Kidney epithelial cell (primary cell): ENCODE data around the gene ARPP19. TPM values are rescaled to one million over a fixed set of nuclear protein-coding genes. Genes with fewer than 3 reads are reported as not detected.
"Not testable (repeated sequence)": the region's sequence is repeated elsewhere in the genome, so short reads cannot be mapped to it uniquely, and the experiment has no call there.

Experiments
- DNase-seq: peaks from one replicate; pipeline ENCODE4 v3.0.0-alpha.2; 2010; ENCODE audit warnings: low read depth
- H3K27me3 ChIP-seq: 2 replicates; pipeline ENCODE4 v1.6.0; 2011; ENCODE audit warnings: low read length; ENCODE audit not compliant: control insufficient read depth, insufficient read depth
- H3K36me3 ChIP-seq: 2 replicates; pipeline ENCODE4 v1.5.1; 2011; ENCODE audit warnings: low read length; ENCODE audit not compliant: control insufficient read depth, insufficient read depth
- H3K4me3 ChIP-seq: 2 replicates; pipeline ENCODE4 v1.5.1; 2011; ENCODE audit warnings: low read depth, mild to moderate bottlenecking, control low read depth, low read length
- total RNA-seq: library from RNA; depleted of rRNA; stranded (reverse); fragments of >200 nt; gene quantifications from 2 replicates; pipeline ENCODE4 v1.2.3, GENCODE V29; 2015
- TF ChIP-seq, protein P1 (sequence below): IDR thresholded peaks from 2 replicates; pipeline ENCODE4 v1.5.1; 2011; ENCODE audit warnings: mild to moderate bottlenecking, moderate library complexity, low read length, control low read depth, inconsistent platforms; ENCODE audit not compliant: insufficient read depth, poor library complexity, severe bottlenecking

The ARPP19 gene
- total RNA-seq, 1 donor from 2014 or later = 155 TPM

GRCh38 chr15:52520421-52520820 lies 48.4 kb downstream of the ARPP19 start:
- Histone ChIP-seq H3K4me3 (no peak overlapping the region), H3K27me3 (no peaks in the 10 kb centered on the region), H3K36me3 (no peaks in the 10 kb centered on the region)
- DNase-seq = no peak
- TF ChIP-seq, protein P1, sequence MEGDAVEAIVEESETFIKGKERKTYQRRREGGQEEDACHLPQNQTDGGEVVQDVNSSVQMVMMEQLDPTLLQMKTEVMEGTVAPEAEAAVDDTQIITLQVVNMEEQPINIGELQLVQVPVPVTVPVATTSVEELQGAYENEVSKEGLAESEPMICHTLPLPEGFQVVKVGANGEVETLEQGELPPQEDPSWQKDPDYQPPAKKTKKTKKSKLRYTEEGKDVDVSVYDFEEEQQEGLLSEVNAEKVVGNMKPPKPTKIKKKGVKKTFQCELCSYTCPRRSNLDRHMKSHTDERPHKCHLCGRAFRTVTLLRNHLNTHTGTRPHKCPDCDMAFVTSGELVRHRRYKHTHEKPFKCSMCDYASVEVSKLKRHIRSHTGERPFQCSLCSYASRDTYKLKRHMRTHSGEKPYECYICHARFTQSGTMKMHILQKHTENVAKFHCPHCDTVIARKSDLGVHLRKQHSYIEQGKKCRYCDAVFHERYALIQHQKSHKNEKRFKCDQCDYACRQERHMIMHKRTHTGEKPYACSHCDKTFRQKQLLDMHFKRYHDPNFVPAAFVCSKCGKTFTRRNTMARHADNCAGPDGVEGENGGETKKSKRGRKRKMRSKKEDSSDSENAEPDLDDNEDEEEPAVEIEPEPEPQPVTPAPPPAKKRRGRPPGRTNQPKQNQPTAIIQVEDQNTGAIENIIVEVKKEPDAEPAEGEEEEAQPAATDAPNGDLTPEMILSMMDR = no peak

DNA sequence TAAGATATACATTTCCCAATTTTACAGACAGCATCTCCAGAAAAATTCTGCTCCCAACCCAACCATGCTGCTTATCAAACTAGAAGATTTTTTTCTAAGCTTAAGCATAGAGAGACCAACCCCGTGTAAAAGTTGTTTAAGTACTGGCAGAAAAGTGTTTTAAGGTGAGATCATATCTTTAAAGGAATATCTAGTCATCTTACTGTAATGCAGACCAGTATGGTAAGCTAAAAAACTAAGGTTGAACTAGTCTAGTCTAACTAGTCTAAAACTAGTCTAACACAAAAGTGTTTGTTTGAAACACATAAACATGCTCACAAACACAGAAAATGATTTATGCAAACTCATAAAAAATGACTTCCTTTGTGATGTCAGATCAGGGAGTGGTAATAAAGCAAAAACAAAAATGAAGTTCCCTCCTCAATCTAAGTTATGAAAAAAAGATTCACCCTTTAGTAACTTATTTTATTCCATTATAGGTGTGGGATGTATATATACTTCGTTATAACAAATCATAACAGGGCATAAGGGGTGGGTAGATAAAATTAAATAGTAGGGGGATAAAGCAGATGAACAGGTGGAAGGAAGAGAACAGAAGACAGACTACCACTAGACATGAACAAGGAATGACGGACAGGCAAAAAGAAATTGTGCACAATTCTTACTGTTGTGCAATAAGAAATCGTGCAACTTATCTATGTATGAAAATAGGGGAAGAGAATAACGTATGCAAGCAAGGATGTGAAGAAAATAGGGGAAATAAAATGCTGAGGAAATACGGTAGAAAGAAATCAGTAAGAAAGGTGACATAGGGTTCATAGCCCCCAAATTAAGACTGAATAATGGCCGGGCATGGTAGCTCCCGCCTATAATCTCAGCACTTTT lies 50.1 kb downstream of the ARPP19 start:
- DNase-seq = no peak
- no peak overlapping the region for H3K4me3 ChIP-seq
- no peaks in the 10 kb centered on the region for H3K36me3 ChIP-seq
- H3K27me3 ChIP-seq = no peaks in the 10 kb centered on the region
- TF ChIP-seq, protein P1 = no peak

GRCh38 chr15:52517014-52517413 lies 51.8 kb downstream of the ARPP19 start:
- TF ChIP-seq, protein P1 = no peak
- H3K27me3 ChIP-seq = no peaks in the 10 kb centered on the region
- no peak for DNase-seq
- H3K4me3 ChIP-seq = no peak overlapping the region
- no peaks in the 10 kb centered on the region for H3K36me3 ChIP-seq

DNA sequence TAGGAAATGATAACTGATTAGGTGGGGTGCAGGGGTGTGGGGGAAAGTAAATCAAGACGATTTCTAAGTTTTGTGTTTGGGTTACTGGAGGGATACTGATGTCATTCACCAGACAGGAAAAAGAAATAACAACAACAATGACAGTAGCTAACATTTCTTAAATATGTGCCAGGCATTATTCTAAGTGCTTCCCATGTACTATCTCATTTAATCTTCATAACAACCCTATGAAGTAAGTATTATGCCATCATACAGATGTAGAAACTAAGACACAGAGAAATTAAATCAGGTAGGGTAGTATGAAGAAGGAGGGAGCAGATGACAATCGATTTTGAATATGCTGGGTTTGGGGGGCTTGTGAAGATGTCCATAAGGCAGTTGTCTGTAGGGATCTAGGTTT lies 53.5 kb downstream of the ARPP19 start:
- no peak overlapping the region for H3K4me3 ChIP-seq
- TF ChIP-seq, protein P1 = no peak
- no peak for DNase-seq
- H3K27me3 ChIP-seq = no peaks in the 10 kb centered on the region
- H3K36me3 ChIP-seq = no peaks in the 10 kb centered on the region

GRCh38 chr15:52514482-52514881 lies 54.3 kb downstream of the ARPP19 start:
- TF ChIP-seq, protein P1 = no peak
- H3K27me3 ChIP-seq = no peaks in the 10 kb centered on the region
- H3K36me3 ChIP-seq = no peaks in the 10 kb centered on the region
- no peak overlapping the region for H3K4me3 ChIP-seq
- no peak for DNase-seq

DNA sequence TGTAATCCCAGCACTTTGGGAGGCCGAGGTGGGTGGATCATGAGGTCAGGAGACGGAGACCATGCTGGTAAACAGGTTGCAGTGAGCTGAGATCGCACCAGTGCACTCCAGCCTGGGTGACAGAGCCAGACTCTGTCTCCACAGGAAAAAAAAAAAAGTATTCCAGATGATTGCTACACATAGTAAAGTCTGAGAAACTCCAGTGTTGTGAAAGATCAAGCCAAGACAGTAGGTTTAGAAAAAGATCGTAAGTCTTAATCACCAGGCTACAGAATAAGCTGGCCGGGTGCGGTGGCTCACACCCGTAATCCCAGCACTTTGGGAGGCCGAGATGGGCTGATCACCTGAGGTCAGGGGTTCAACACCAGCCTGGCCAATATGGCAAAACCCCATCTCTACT lies 56.0 kb downstream of the ARPP19 start:
- not testable (repeated sequence) for H3K27me3 ChIP-seq, H3K4me3 ChIP-seq, DNase-seq, H3K36me3 ChIP-seq
